GM12891 (cell line): ENCODE measurements around the gene FIBP.
A peak's percentile ranks its signal among the peaks of the same experiment; 100 is the strongest.

Experiments
- DNase-seq: peaks from one replicate; pipeline ENCODE4 v3.0.0; 2011; ENCODE audit warnings: low spot score; ENCODE audit not compliant: insufficient read length
- FAIRE-seq: peaks from 2 replicates; lab custom pipeline; 2011; peaks lifted over from hg19 to GRCh38; lab: Jason Lieb, UNC
- PAX5 ChIP-seq: IDR thresholded peaks from 2 replicates; pipeline ENCODE4 v1.6.1; 2011; ENCODE audit warnings: low read length, moderate library complexity, mild to moderate bottlenecking; ENCODE audit not compliant: insufficient read depth, severe bottlenecking
- POLR2A ChIP-seq: IDR thresholded peaks from 2 replicates; pipeline ENCODE4 v1.6.1; 2011; ENCODE audit warnings: low read depth, low read length, control low read depth
- POLR2AphosphoS5 ChIP-seq: IDR thresholded peaks from 2 replicates; pipeline ENCODE4 v1.6.1; 2011; ENCODE audit warnings: low read depth, low read length, control low read depth
- POU2F2 ChIP-seq: IDR thresholded peaks from 2 replicates; pipeline ENCODE4 v1.6.1; 2011; ENCODE audit warnings: low read depth, mild to moderate bottlenecking, control low read depth, low read length, moderate library complexity
- SPI1 ChIP-seq: IDR thresholded peaks from 2 replicates; pipeline ENCODE4 v1.6.1; 2011; ENCODE audit warnings: low read depth, low read length, control low read depth
- TAF1 ChIP-seq: IDR thresholded peaks from 2 replicates; pipeline ENCODE4 v1.6.1; 2011; ENCODE audit warnings: low read depth, low read length, control low read depth

The FIBP gene

DNA sequence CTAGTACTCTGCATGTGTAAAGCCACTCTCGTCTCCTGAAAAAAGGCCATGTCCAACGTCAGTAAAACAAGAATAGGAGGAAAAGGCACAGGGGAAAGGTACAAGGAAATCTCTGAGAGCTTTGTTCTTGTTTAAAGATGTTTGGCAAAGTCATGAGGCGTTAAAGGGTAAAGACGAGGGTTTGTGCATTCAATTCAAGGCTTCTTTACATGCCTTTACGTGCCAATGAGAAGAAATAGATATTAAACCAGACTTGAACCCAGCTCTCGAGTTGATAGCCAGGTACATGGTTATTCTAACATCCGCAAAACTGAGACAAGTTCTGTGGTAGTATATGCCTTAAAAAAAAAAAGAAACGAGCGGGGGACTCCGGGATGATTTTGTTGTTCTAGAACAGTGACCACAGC is 29.6 kb downstream of the FIBP start:
- no peak for TF ChIP-seq POU2F2

DNA sequence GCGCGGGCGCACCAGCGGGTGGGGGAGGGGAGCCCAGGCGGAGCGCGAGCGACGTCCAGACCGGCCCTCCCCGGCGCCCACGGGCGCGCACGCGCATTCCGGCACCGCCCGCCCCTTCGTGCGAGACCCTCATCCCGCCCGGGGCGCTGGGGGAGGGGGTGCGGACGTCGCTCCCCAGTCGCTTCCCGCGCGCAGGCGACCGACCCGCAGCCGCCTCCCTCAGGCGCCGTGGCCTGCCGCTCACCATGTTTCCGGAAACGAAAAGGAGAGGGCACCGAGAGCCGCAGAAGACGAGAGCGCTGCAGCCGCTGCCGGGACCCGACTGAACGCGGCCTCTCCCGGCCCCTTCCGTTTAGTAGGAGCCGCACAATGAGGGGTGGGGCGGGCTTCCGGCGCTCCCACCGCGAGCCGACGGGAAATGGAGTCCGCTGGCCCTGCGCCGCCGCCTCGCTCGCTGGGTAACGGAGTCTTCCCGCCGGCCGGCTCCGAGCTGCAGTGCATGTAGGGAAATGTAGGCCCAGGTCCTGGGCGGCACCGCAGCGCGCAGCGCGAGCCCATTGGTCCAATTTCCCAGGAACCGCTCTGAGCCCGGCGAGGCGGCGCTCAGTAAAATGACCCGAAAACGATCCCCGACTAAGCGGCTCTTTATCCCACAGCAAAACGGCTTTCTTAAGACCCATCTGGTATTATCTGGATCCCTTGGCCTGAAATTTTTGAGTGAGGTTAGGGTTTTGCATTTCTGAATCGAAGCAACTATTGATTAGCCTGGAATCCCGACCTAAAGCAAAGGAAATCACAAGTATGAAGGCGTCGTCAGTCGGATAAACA is 30.2 kb downstream of the FIBP start, which contains the start of gene CFL1:
Gene CFL1, minus strand, starts transcription at position 328 of the 828 bp plus-strand sequence. Its CDS starts 81 bp downstream, at position 247.
- TF ChIP-seq TAF1 (peak; percentile 94), POU2F2 (peak; percentile 89; the same call in 1 of the 2 replicates), PAX5 (peak; percentile 0), POLR2AphosphoS5 (peak; percentile 99), POLR2A (peak; percentile 98), SPI1 (0 out of 2 replicates have a peak, but pooled peaks have one; percentile 1)
- peak; percentile 94 for FAIRE-seq
- peak; percentile 82 for DNase-seq

More for the DNA sequence above, 29.6 kb downstream of the FIBP start:
- FAIRE-seq (no peak), DNase-seq (no peak)

DNA sequence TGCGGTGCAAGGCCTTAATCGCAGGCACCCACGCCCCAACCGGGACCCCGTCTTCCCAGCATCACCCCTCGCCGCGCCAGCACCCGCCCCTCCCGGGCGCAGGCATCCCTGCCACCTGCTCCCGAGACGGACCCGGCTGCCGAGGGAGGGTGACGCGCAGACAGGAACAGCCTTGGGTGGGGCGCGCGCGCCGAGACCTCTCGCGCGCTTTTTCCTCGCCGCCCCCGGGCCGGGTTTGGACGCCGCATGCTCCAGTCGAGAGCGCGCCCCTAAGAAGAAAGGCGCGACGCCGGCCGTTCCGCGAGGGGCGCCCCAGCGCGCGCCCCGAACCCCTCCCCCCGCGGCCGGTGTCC is 30.8 kb downstream of the FIBP start:
- TF ChIP-seq SPI1 (no peak), POLR2AphosphoS5 (no peak), TAF1 (no peak), PAX5 (no peak), POU2F2 (no peak), POLR2A (no peak)
- FAIRE-seq (no peak), DNase-seq (no peak)

DNA sequence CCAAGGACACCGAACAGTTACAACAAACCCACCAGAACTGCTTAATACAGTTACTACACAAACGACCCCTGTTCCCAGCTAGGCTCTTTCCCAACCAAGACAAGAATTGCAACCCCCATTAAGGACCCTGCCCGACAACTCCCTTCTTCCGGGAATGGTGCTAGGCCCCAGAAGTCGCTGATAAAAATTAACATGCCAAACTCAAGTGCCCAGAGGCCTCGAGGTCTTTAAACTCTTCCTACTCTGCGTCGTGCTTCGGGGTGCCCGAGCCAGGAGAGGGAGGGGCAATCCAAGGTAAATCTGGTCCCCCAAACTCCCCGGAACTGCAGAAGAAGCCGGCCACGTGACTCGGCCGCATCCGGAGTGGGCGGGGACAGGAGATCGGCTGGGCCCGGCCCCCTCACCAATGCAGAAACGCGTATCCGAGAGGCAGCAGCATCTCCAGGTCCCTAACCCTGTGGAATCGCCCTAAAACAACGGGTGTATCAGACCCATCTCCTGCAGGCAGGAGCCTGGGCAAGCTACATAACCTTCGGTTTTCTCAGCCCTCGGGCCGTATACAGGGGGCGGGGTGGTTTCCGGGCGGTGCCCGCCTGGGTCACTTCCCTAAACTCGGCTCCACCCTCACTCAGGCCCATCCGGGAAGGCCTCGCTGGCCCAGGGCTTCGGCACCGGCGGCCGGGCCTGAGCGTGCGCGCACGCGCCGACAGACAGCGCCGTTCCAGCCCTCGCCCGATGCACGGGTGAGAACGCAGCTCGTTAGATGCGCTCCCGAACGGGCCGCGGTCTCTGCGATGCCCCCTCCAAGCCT is 31.4 kb downstream of the FIBP start:
- peak; percentile 68; the same call in 1 of the 2 replicates for TF ChIP-seq POLR2A
- TF ChIP-seq POU2F2, result peak; percentile 59; the same call in 1 of the 2 replicates
- TF ChIP-seq SPI1, result peak; percentile 90
- TF ChIP-seq PAX5, result no peak
- peak; percentile 45; the same call in 1 of the 2 replicates for TF ChIP-seq TAF1
- peak; percentile 90 for TF ChIP-seq POLR2AphosphoS5
- no peak for DNase-seq
- FAIRE-seq, result peak; percentile 76

DNA sequence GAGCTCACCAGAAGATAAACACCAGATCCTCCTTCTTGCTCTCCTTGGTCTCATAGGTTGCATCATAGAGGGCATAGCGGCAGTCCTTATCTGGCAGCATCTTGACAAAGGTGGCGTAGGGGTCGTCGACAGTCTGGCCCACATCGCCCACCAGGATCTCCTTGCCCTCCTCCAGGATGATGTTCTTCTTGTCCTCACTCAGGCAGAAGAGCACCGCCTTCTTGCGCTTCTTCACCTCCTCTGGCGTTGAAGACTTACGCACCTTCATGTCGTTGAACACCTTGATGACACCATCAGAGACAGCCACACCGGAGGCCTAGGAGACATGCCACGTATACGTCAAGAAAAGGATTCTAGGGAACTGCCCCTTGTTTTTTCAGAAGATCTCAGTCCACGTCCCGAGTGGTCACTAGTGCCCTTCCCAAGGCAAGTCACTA is 32.3 kb downstream of the FIBP start:
- DNase-seq (no peak), FAIRE-seq (no peak)
- TF ChIP-seq PAX5 (no peak), SPI1 (no peak), POLR2AphosphoS5 (no peak), POLR2A (no peak), POU2F2 (no peak), TAF1 (no peak)

DNA sequence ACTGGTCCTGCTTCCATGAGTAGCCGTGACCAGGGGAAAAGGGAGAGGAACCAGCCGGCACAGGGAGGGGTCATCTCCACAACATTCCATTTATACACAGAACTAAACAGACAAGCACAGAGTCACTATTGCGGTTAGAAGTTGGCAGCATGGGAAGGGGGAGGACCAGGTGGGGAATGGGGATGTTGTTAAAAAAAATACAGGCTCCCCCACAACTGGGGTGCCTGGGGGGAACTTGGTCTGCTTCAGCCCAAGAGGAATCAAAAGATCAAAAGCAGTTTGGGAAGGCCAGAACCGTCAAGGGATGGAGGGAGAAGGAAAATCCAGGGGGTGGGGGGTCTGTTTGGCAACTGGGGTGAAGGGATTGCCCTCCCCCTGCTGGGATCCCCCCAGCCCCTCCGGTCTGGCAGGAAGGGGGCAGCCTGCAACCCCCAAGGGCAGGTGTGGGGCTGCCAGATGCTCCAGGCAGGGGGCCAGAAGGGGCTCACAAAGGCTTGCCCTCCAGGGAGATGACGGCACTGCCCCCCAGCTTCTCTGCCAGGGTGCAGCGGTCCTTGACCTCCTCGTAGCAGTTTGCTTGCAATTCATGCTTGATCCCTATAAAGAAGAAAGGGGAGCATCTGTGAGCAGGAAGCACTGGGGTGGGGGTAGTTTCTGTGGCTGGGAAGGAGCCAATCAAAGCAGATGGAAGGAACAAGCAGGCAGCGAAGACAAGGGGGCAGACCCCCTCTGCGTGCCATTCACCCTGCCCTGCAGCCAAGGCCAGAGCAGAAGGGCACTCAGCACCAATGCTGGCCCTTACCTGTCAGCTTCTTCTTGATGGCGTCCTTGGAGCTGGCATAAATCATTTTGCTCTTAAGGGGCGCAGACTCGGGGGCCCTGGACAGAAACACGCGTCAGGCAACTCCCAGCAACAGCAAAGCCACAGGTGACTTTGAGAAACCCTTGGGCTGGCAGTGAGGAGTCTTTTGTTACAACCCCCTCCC is 33.1 kb downstream of the FIBP start:
- no peak for TF ChIP-seq SPI1
- TF ChIP-seq PAX5, result no peak
- TF ChIP-seq POLR2AphosphoS5, result no peak
- TF ChIP-seq POU2F2, result no peak
- no peak; the same call in 1 of the 2 replicates for TF ChIP-seq POLR2A
- no peak for TF ChIP-seq TAF1
- DNase-seq (no peak), FAIRE-seq (no peak)

DNA sequence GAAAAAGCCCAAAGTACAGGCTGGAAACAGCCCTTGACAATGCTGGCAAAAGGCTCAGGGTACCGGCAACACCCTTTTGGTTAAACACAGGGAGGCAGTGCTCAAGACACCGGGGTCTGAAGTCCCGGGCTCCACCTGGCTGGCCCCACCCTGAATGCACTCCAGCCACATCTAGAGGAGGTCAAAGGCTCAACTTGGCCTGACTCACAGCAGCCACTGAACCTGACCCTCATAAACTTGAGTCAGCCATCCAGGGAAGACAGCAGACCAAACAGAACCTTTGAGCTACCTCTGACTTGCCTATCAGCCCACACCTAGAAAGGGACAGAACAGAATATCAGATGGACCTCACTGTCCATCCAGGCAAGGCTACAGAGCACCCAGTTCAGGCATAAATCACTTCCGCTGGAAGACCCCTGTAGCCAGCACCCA is 34.1 kb downstream of the FIBP start:
- DNase-seq (no peak), FAIRE-seq (no peak)
- TF ChIP-seq SPI1 (no peak), POLR2AphosphoS5 (peak; percentile 27; the same call in 1 of the 2 replicates)

DNA sequence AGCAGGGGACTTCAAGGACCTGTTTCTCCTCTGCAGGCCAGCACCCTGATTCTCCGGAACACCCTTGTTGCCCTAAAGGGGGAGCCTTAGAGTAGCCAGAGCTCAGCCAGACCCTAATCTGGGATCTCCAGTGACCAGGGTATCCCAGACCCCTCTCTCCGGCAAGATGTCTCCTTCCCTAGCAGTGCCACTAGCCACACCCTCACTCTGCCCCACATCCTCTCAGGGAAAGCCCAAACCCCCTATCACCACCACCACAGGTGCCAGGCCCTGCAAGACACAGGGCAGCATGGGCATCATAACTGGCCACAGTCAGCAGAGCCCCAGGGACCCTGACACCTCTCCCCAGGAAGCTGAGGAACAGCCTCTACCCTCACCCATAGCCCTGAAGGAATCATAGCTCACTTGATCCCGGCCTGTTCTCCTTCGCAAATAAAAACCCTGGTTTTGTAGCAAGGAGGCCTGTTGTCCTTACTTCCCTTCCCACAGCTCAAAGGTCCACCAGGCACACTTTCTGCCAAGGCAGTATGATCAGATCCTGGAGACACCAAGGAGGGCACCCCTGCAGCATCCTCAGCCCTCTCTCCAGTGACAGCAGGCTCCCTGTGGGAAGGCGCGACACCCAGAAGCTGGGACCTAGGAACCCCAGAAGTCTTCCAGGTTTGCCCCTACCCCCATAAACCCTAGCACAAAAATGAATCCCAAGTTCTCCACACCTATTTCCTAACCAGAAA is 34.9 kb downstream of the FIBP start:
- TF ChIP-seq POLR2AphosphoS5 (peak; percentile 54; the same call in 1 of the 2 replicates), POU2F2 (0 out of 2 replicates have a peak, but pooled peaks have one; percentile 8), SPI1 (no peak), TAF1 (no peak)
- FAIRE-seq (no peak), DNase-seq (no peak)
